GM12801 (cell line): ENCODE measurements around the gene USP22.

Source experiments
- TF ChIP-seq, protein P1 (sequence below): IDR thresholded peaks from one replicate; pipeline ENCODE4 v1.5.1; 2011; ENCODE audit warnings: control low read depth; ENCODE audit not compliant: insufficient read length; ENCODE audit errors: extremely low read depth

The USP22 gene

DNA sequence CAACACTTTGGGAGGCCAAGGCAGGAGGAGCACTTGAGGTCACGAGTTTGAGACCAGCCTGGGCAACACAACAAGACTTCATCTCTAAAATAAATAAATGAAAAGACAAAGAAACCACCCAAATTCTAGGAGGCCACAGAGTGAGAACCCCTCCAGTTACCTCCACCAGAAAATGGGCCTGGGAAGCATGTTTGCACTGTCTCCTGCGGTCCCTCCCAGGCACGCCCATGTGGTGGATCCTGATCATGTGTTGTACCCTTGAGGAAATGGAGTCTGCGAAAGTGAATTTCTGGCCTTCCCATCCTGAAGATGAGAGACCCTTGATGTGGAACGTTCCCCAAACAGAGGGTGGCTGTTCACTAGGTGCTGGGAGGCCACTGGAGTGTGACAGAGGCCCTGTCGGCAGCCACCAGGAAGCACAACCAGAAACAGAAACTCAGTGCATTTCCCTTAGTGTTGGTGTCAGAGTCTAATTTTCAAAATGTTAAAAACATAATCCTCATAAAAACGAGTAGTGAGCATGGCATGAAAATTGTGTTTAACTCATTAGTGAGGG, 19.2 kb upstream of the USP22 start:
- TF ChIP-seq, protein P1, sequence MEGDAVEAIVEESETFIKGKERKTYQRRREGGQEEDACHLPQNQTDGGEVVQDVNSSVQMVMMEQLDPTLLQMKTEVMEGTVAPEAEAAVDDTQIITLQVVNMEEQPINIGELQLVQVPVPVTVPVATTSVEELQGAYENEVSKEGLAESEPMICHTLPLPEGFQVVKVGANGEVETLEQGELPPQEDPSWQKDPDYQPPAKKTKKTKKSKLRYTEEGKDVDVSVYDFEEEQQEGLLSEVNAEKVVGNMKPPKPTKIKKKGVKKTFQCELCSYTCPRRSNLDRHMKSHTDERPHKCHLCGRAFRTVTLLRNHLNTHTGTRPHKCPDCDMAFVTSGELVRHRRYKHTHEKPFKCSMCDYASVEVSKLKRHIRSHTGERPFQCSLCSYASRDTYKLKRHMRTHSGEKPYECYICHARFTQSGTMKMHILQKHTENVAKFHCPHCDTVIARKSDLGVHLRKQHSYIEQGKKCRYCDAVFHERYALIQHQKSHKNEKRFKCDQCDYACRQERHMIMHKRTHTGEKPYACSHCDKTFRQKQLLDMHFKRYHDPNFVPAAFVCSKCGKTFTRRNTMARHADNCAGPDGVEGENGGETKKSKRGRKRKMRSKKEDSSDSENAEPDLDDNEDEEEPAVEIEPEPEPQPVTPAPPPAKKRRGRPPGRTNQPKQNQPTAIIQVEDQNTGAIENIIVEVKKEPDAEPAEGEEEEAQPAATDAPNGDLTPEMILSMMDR = no peak

DNA sequence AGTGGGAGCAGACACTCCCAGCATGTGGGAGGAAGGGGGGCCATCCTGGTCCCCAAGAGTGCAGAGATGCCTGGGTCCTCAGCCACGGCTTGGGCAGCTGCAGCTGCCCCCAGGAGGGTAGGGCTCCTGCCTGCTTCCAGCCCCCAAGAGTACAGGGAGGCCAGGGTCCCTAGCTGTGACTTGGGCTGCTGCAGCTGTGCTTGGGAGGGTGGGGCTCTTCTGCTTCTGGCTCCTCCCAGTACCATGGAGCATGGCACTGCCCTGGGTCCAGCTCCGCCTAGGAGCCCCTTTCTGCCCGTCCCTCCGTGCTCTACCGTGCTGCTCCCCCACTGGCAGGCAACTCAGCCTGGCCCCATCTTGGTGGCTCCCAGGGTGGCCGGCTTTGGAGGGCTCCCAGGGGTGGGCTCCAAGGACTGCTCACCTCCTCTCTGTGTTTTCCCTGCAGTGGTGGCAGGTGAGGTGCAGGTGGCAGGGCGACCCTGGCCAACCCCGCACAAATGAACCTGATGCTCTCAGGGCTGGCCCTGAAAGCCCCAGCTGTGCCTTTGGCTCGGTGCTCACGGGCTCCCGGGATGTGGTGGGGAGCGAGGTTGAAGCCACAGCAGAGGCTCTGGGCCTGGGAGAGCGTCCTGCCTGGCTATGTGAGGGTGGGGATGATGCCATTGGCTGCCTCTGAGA, 18.5 kb upstream of the USP22 start:
- TF ChIP-seq, protein P1 = no peak

DNA sequence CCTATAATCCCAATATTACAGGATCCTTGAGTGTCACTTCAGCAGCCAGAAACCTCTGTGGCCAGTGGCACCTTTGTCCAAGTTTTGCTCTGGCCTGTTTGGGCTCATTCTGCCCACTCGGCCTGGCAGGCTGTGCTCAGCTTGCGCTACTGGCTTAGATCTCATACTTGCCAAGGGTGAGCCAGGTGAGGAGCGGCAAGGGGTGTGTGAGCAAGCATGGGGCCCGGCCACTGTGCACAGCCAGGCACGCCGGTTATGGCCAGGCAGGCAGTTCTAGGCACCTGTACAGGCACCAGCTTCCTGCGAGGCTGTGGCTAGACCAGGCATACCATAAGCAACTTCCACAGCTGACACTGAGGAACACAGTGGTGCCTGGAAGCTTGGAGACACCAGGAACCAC, 16.9 kb upstream of the USP22 start:
- TF ChIP-seq, protein P1 = no peak

DNA sequence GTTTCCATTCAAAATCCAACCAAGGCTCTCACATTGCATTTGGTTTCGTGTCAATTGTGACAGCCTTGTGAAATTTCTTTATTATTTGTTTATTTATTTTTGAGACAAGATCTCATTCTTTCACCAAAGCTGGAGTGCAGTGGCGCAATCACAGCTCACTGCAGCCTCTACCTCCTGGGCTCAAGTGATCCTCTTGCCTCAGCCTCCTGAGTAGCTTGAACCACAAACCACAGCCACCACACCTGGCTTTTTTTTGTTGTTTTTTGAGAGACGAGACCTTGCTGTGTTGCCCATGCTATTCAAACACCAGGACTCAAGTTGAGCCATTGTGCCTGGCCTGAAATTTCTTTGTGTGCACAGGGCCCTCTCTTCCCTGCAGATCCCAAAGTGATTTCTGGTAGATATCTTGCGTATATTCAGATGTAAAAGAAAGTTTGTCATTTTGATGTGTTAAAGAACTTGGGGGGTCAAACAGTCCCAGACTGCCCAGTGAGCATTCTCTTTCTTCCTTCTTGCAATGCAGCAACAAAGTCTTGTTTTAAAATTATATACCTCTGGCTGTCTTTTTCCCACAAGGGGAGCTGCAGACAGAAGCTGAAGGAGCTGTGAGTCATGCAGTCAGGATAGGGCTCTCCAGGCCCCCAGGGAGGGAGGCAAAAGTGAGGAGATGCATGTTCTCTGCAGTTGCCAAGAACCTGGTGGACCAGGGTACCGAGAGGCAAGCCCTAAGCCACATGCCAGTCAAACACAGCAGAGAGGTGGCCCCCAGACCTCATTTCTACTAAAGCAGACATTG, 15.5 kb upstream of the USP22 start:
- TF ChIP-seq, protein P1 = no peak

DNA sequence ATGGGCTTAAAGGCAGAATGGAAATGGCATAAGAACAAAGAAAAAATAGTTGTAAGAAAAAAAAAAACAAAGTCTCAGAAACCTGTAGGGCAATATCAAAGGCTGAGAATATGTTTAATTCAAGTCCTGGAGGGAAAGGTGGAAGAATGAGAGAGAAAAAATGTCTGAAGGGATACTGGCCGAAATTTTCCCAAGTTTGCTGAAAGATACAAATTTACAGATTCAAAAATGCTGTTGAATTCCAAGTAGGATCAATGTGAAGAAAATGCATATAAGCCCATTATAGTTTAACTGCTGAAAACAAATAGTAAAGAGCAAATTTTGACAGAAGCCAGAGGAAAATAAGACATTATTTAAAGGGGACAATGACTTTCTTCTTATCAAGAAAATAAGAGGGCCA, 6.6 kb upstream of the USP22 start:
- TF ChIP-seq, protein P1 = no peak

DNA sequence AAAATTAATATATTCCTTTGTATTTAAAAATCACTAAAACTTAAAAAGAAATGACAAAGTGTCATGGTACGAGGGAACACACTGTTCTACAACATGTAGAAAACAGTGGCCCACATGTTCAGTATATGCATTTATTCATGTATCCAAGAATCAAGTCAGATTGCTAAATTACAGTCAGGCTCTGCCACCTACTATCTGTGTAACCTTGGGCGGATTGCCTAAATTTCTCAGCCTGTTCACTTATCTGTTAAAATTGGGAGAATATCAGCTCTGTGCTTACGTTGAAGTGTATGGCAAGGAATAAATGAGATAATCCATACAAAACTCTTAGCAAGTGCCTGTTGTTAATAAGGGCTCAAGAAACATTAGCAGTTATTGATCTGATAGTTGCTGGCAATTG, 3.4 kb upstream of the USP22 start:
- TF ChIP-seq, protein P1 = no peak

DNA sequence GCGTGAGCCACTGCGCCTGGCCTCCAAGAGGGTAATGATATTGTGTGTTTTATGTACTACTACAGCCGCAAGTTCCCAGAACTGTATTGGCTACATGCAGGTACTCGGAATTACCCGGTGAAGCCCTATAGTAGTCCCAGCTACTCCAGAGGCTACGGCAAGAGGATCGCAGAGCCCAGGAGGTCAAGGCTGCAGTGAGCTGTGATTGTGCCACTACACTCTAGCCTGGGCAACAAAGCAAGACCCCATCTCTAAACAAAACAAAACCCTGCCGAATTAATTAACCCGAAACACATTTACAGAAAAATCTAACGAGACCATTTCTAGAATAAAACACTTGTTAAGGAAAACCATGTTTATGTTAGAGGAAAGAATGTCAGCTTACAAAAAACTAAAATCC, 2.2 kb upstream of the USP22 start:
- TF ChIP-seq, protein P1 = no peak
